Spleen (tissue), 11 donors: ENCODE results near the gene PTPRN2. TPM values are rescaled to one million over a fixed set of nuclear protein-coding genes. Genes with fewer than 3 reads are reported as not detected.
"Not testable (repeated sequence)": the region's sequence is repeated elsewhere in the genome, so short reads cannot be mapped to it uniquely, and the experiment has no call there.

Source experiments
- DNase-seq: peaks from one replicate; pipeline ENCODE4 v3.0.0-alpha.2; 2020
- H3K27ac ChIP-seq, 8 donors: fragments of 200-600 bp; sonication (generic) in 7 of 8; 1 replicate in 4 of 8; 2 replicates in 4 of 8; pipeline versions ENCODE4 v1.5.0 to v1.8.0; 2016 to 2021; ENCODE audit warnings: inconsistent platforms in 4 of 8, mild to moderate bottlenecking in 4 of 8, moderate library complexity in 1 of 8
- H3K27me3 ChIP-seq, 7 donors: fragments of 200-600 bp; sonication (generic) in 6 of 7; replicated peaks in 1 of 7; 1 replicate in 4 of 7; 2 replicates in 3 of 7; pipeline versions ENCODE4 v1.5.0 to v1.8.0; 2016 to 2021; ENCODE audit warnings: inconsistent platforms in 3 of 7, mild to moderate bottlenecking in 1 of 7
- H3K36me3 ChIP-seq, 6 donors: fragments of 200-600 bp; sonication (generic) in 5 of 6; 1 replicate in 4 of 6; 2 replicates in 2 of 6; pipeline versions ENCODE4 v1.5.0 to v1.8.0; 2016 to 2021; ENCODE audit warnings: inconsistent platforms in 2 of 6
- H3K4me1 ChIP-seq, 6 donors: fragments of 200-600 bp; sonication (generic) in 5 of 6; 1 replicate in 3 of 6; 2 replicates in 3 of 6; pipeline versions ENCODE4 v1.5.0 to v1.8.0; 2016 to 2021; ENCODE audit warnings: inconsistent platforms in 3 of 6
- H3K4me3 ChIP-seq, 8 donors: fragments of 200-600 bp; sonication (generic) in 7 of 8; 1 replicate in 4 of 8; 2 replicates in 4 of 8; pipeline versions ENCODE4 v1.5.0 to v1.8.0; 2016 to 2021; ENCODE audit warnings: inconsistent platforms in 4 of 8, mild to moderate bottlenecking in 4 of 8, moderate library complexity in 2 of 8
- H3K9me3 ChIP-seq, 8 donors: fragments of 200-600 bp; sonication (generic) in 7 of 8; 1 replicate in 4 of 8; 2 replicates in 4 of 8; pipeline versions ENCODE4 v1.5.0 to v1.8.0; 2016 to 2021; ENCODE audit warnings: inconsistent platforms in 4 of 8
- POLR2A ChIP-seq, 3 donors: fragments of 450-650 bp; IDR thresholded peaks; one replicate each; pipeline ENCODE4 v1.5.1; 2017; ENCODE audit warnings: antibody characterized with exemption in 3 of 3, mild to moderate bottlenecking in 1 of 3
- POLR2AphosphoS5 ChIP-seq, 3 donors: sonication (generic); formaldehyde crosslinking; IDR thresholded peaks; one replicate each; pipeline ENCODE4 v1.5.1; 2017; ENCODE audit warnings: antibody characterized with exemption in 3 of 3
- WGBS, 5 donors: extraction: QIAGEN DNeasy Blood & Tissue Kit in 3 of 5; methylation state at CpG; one replicate each; pipeline versions ENCODE4 v1.1.5 to v1.1.7; 2013 to 2018; 5-methylcytosine and 5-hydroxymethylcytosine counted together
- intact Hi-C: fragments of 100-400 bp; cut with DNase I; formaldehyde crosslinking; loops from one replicate; pipeline ENCODE4 v1.15.0; 2023; ENCODE audit warnings: low total_unique reads
- polyA plus RNA-seq, 3 donors: library from polyadenylated mRNA; stranded (reverse); fragments of 200-250 nt; gene quantifications; one replicate each; pipeline ENCODE4 v1.2.1, GENCODE V29; 2013
- total RNA-seq, 7 donors: library from RNA; depleted of rRNA in 3 of 7; stranded (reverse); fragments of >200 nt in 3 of 7; fragmentation: NEBNext Ultra II Directional in 4 of 7; extraction: Animal tissue kit (Norgen Biotek cat#: 25700) in 4 of 7; gene quantifications; one replicate each; pipeline versions ENCODE4 v1.1.0 to v1.2.1, GENCODE V29; 2016 to 2021
- TF ChIP-seq, protein P1 (sequence below), 11 experiments: fragments of 200-600 bp in 7 of 11; fragments of 450-650 bp in 4 of 11; sonication (generic) in 4 of 11; IDR thresholded peaks in 8 of 11; conservative IDR thresholded peaks in 3 of 11; 1 replicate in 7 of 11; 2 replicates in 4 of 11; pipeline versions ENCODE4 v1.4.0 to v1.8.0; 2016 to 2021; ENCODE audit warnings: antibody characterized with exemption in 11 of 11, inconsistent platforms in 4 of 11, mild to moderate bottlenecking in 1 of 11
- donor health status: healthy with polysubstance abuse.
- donor health status: DM: no; HTN: no; CAD: no; lungs with moderate emphysema.
- donor health status: DM: no; HTN: no; CAD: no.
- donor health status: Bipolar disorder and iron deficiency.
- donor health status: healthy.
- donor health status: DM: no; HTN: no; CAD: no.
- donor health status: DM: yes; HTN: yes; CAD: no.

Gene PTPRN2
- total and polyA plus RNA-seq, 10 donors, result 7.0 to 22.8 (median 16.8) TPM

DNA sequence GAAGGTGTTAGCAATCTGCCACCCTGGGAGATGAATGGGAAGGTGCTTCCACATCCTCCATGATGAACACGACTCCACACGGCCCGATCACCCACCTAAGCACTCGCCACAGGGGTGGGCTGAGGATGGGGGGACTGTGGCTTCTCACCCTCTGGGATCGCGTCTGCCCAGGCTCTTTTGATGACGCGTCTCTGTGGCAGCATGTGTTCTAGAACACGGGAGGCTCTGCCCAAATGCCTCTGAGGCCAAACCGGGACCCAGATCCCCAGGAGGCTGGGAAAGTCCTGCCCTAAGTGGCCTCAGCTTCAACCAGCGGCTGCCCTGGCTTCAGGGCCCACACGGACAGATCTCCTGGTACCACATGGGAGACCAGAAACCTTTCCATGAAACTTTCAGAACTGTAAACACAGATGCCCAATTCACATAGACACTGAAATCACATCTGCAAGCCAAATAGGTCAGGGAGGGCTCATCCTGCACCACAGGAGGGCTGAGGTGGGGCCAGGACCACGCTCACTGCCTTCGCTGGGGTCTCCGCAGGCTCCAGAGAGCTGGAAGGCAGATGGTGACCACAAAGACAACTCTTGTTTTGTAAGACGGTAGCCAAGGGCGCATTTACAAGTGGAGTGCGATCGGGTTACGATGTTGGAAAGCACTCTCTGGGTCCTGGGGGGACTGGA lies 200.6 kb downstream of the PTPRN2 start:
- peaks cover 0 to 34% (median 0%) of the 10 kb centered on the region in 7 donors for H3K27me3 ChIP-seq
- intact Hi-C loops, result no loop called here
- H3K4me1 ChIP-seq, result no peaks in the 10 kb centered on the region
- no peaks in the 10 kb centered on the region for H3K9me3 ChIP-seq
- DNase-seq, result peak; percentile 65
- H3K27ac ChIP-seq, result no peak overlapping the region
- no peaks in the 10 kb centered on the region for H3K36me3 ChIP-seq
- 56 to 86% (median 70%) methylated on average over 14 to 20 of the region's 20 CpGs for WGBS, 5 donors
- TF ChIP-seq POLR2A (IDR thresholded peaks at IDR 0.05), result no peak
- TF ChIP-seq, protein P1, sequence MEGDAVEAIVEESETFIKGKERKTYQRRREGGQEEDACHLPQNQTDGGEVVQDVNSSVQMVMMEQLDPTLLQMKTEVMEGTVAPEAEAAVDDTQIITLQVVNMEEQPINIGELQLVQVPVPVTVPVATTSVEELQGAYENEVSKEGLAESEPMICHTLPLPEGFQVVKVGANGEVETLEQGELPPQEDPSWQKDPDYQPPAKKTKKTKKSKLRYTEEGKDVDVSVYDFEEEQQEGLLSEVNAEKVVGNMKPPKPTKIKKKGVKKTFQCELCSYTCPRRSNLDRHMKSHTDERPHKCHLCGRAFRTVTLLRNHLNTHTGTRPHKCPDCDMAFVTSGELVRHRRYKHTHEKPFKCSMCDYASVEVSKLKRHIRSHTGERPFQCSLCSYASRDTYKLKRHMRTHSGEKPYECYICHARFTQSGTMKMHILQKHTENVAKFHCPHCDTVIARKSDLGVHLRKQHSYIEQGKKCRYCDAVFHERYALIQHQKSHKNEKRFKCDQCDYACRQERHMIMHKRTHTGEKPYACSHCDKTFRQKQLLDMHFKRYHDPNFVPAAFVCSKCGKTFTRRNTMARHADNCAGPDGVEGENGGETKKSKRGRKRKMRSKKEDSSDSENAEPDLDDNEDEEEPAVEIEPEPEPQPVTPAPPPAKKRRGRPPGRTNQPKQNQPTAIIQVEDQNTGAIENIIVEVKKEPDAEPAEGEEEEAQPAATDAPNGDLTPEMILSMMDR (IDR thresholded peaks at IDR 0.05 in 8 of 11, conservative IDR thresholded peaks at IDR 0.05 in 3 of 11), result no peak
- no peak for TF ChIP-seq POLR2AphosphoS5 (IDR thresholded peaks at IDR 0.05)
- H3K4me3 ChIP-seq, result no peak overlapping the region

DNA sequence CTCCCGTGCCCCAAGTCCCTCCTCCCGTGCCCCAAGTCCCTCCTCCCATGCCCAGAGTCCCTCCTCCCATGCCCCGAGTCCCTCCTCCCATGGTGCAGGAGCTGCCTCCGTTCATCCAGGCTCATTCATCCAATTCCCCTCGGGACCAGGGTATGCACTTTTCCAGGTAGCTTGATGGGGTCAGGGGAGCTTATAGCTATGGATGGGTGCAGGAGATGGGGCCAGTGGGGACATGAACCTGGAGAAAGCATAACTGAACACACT lies 201.3 kb downstream of the PTPRN2 start:
- intact Hi-C loops, result no loop called here
- WGBS, 5 donors, result 76 to 88% (median 80%) methylated on average over 5 of the region's 5 CpGs
- no peak overlapping the region for H3K27ac ChIP-seq
- peaks cover 0 to 29% (median 0%) of the 10 kb centered on the region in 7 donors for H3K27me3 ChIP-seq
- no peaks in the 10 kb centered on the region for H3K4me1 ChIP-seq
- TF ChIP-seq POLR2AphosphoS5 (IDR thresholded peaks at IDR 0.05) (no peak), POLR2A (IDR thresholded peaks at IDR 0.05) (no peak)
- TF ChIP-seq, protein P1 (IDR thresholded peaks at IDR 0.05 in 8 of 11, conservative IDR thresholded peaks at IDR 0.05 in 3 of 11), result no peak
- H3K4me3 ChIP-seq, result no peak overlapping the region
- no peaks in the 10 kb centered on the region for H3K36me3 ChIP-seq
- DNase-seq, result peak; percentile 45
- peaks cover 0 to 4% (median 0%) of the 10 kb centered on the region in 8 donors for H3K9me3 ChIP-seq

DNA sequence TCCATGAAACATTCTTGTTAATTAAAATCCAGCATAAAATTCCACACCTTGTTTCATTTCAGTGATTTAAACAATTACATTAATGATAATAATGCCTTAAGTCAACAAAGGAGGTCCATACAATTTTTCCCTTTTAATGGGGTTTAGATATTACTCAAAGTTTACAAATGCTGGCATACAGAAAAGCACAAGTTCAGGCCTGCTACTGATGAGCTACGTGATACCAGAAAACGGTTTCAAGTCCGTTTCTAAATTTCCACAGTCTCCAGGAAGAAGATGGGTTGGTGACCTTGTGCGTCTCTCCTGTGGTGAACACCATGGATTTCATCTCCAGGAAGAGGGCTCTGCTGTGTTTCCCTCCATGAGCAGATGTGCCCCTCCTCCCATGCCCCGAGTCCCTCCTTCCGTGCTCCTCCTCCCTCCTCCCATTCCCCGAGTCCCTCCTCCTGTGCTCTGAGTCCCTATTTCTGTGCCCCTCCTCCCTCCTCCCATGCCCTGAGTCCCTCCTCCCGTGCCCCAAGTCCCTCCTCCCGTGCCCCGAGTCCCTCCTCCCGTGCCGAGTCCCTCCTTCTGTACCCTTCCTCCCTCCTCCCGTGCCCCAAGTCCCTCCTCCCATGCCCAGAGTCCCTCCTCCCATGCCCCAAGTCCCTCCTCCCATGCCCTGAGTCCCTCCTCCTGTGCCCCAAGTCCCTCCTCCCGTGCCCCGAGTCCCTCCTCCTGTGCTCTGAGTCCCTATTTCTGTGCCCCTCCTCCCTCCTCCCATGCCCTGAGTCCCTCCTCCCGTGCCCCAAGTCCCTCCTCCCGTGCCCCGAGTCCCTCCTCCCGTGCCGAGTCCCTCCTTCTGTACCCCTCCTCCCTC lies 201.9 kb downstream of the PTPRN2 start:
- H3K4me1 ChIP-seq, H3K4me3 ChIP-seq, H3K27ac ChIP-seq, H3K9me3 ChIP-seq, intact Hi-C loops, H3K36me3 ChIP-seq: not testable (repeated sequence)
- DNase-seq, result peak; percentile 20
- WGBS, 5 donors, result 78 to 88% (median 81%) methylated on average over 15 to 20 of the region's 20 CpGs
- H3K27me3 ChIP-seq, result peaks cover 0 to 29% (median 0%) of the 10 kb centered on the region in 7 donors

DNA sequence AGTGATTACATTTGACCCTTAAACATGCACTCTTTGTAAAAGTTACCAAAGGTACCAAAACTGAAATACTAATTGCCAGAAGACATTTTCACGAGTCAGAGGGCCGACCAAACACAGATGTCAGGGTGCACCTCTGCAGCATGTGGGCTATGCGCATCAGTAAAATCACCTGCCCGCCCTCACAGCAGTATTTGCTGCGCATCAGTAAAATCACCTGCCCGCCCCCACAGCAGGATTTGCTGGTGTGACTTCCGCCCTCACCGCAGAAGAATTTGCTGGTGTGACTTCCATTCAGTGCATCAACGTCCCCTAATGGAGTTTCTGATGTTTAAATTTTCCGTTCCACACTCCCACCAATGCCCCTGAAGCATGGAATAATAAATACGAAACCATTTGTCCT lies 202.9 kb downstream of the PTPRN2 start:
- no peak overlapping the region for H3K4me3 ChIP-seq
- DNase-seq, result no peak
- no peaks in the 10 kb centered on the region for H3K4me1 ChIP-seq
- no peaks in the 10 kb centered on the region for H3K36me3 ChIP-seq
- peaks cover 0 to 24% (median 0%) of the 10 kb centered on the region in 7 donors for H3K27me3 ChIP-seq
- WGBS, 5 donors, result 49 to 55% (median 54%) methylated on average over 11 of the region's 11 CpGs
- intact Hi-C loops, result no loop called here
- TF ChIP-seq, protein P1 (IDR thresholded peaks at IDR 0.05 in 8 of 11, conservative IDR thresholded peaks at IDR 0.05 in 3 of 11), result no peak
- TF ChIP-seq POLR2AphosphoS5 (IDR thresholded peaks at IDR 0.05), result no peak
- no peak for TF ChIP-seq POLR2A (IDR thresholded peaks at IDR 0.05)
- H3K27ac ChIP-seq, result no peak overlapping the region
- peaks cover 0 to 19% (median 11%) of the 10 kb centered on the region in 8 donors for H3K9me3 ChIP-seq
